ENCODE measurements around the gene TFR2.

DNA sequence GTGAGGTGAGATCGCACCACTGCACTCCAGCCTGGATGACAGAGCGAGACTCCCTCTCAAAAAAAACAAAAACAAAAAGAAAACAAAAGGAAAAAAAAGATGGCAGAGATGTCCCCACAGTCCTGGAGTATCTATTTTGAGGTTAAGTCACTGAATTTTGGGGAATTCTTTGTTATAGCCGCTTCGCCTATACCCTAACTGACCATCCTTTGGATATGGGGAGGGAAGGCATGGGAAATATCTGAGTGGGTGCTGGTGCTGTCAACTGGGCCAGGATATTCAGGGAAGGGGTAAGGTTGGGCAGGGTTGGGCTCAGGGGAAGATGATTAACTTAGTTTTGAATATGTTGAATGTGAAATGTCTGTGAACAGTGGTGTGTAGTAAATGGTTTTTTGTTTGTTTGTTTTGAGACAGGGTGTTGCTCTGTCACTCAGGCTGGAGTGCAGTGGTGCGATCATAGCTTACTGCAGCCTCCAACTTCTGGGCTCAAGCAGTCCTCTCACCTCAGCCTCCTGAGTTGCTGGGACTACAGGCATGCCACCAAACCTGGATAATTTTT is 23.9 kb upstream of the TFR2 start:
- TF ChIP-seq, protein P1, sequence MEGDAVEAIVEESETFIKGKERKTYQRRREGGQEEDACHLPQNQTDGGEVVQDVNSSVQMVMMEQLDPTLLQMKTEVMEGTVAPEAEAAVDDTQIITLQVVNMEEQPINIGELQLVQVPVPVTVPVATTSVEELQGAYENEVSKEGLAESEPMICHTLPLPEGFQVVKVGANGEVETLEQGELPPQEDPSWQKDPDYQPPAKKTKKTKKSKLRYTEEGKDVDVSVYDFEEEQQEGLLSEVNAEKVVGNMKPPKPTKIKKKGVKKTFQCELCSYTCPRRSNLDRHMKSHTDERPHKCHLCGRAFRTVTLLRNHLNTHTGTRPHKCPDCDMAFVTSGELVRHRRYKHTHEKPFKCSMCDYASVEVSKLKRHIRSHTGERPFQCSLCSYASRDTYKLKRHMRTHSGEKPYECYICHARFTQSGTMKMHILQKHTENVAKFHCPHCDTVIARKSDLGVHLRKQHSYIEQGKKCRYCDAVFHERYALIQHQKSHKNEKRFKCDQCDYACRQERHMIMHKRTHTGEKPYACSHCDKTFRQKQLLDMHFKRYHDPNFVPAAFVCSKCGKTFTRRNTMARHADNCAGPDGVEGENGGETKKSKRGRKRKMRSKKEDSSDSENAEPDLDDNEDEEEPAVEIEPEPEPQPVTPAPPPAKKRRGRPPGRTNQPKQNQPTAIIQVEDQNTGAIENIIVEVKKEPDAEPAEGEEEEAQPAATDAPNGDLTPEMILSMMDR (IDR thresholded peaks at IDR 0.05; ENCODE audit: insufficient read depth, low read depth, low read length) = no peak
- TF ChIP-seq EZH2 (IDR thresholded peaks at IDR 0.05; ENCODE audit: insufficient read depth, low read length) = no peak
